GM12865 (cell line): ENCODE data around the gene SMCO2.

Source experiments
- DNase-seq: peaks from one replicate; pipeline ENCODE4 v3.0.0; 2010; ENCODE audit warnings: low read depth
- H3K4me3 ChIP-seq: 2 replicates; pipeline ENCODE4 v1.5.1; 2011; ENCODE audit warnings: mild to moderate bottlenecking, low read depth, low read length, control low read depth
- TF ChIP-seq, protein P1 (sequence below): IDR thresholded peaks from 2 replicates; pipeline ENCODE4 v1.5.1; 2011; ENCODE audit warnings: low read length, control low read depth, low read depth, inconsistent platforms; ENCODE audit not compliant: insufficient read depth; ENCODE audit errors: missing control alignments

SMCO2 gene

DNA sequence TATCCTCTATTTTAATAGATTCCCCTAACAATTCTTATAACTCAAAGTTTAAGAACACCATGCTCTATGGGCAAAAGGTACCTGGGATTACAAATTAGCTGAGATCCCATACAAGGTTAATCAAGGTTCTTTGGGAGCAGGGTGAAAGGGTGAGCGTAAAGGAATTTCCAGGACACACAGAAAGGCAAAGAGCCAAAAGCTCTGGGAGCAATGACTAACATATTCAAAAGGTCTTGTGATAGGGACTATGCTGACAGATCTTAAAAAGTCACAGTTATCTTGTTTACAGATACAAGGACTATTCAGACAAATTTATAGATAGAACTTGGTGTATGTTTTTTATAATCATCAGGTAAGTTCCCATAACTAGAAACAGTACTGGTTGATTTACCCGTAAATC lies 58.0 kb downstream of the SMCO2 start:
- no peak overlapping the region for H3K4me3 ChIP-seq
- no peak for DNase-seq
- TF ChIP-seq, protein P1, sequence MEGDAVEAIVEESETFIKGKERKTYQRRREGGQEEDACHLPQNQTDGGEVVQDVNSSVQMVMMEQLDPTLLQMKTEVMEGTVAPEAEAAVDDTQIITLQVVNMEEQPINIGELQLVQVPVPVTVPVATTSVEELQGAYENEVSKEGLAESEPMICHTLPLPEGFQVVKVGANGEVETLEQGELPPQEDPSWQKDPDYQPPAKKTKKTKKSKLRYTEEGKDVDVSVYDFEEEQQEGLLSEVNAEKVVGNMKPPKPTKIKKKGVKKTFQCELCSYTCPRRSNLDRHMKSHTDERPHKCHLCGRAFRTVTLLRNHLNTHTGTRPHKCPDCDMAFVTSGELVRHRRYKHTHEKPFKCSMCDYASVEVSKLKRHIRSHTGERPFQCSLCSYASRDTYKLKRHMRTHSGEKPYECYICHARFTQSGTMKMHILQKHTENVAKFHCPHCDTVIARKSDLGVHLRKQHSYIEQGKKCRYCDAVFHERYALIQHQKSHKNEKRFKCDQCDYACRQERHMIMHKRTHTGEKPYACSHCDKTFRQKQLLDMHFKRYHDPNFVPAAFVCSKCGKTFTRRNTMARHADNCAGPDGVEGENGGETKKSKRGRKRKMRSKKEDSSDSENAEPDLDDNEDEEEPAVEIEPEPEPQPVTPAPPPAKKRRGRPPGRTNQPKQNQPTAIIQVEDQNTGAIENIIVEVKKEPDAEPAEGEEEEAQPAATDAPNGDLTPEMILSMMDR = no peak

DNA sequence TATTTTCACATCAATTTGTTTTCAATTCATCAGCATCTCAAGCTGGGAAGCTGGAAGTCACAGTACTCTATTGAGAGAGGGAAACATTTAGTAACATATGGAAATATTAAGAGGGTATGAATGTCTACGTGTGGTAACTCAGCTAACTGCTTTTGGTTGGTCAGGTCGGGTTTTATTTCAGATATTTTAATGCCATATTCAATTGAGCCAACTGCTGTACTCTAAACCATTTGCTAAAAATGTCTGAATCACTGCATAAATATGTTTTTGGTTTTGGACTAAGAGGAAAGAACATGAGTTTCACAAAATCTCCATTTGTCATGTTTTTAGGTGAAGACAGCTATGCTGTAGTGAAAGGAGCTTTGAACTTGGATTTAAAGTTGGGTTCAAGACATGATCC lies 58.6 kb downstream of the SMCO2 start:
- DNase-seq = no peak
- no peak overlapping the region for H3K4me3 ChIP-seq
- TF ChIP-seq, protein P1 = no peak

DNA sequence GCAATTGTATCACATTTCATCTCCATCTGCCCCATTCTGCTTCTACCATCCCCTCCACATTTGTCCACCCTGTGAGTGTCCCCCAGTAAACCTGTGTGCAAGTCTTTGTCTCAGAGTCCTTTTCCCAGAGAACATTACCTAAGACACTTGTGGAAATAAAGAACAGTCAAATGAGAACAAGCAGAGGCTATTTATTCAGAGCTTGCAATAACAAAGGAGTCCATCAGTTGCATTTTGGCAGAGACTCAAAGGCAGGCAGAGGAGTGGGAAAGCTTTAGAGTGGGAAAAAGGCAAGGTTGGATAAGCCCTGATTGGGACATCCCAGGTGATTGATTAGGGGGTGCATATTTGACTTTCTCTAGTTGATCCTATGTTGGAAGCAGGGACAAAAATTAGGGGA lies 59.2 kb downstream of the SMCO2 start:
- TF ChIP-seq, protein P1 = no peak
- DNase-seq = no peak
- H3K4me3 ChIP-seq = no peak overlapping the region

DNA sequence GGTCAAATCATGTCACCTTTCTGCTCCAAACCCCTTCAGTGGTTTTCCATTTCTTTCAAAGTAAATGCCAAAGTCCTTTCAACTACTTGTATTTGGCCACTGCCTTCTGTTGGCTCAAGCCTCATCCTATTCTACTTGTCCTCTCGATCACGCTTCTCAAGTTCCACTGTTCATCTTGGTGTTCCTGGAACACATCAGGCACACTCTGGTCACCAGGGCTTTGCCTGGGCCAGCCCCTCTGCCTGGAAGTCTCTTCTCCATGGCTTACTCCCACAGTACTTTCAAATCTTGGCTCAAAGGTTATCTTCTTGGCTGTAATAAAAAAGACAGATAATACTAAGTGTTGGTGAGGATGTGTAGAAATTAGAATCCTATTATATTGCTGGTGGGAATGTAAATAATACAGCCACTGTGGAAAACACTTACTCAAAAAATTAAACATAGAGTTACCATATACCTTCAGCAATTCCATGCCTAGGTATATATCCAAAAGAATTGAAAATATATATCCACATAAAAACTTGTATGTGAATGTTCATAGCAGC lies 60.2 kb downstream of the SMCO2 start:
- TF ChIP-seq, protein P1 = no peak
- no peak for DNase-seq
- H3K4me3 ChIP-seq = no peak overlapping the region

DNA sequence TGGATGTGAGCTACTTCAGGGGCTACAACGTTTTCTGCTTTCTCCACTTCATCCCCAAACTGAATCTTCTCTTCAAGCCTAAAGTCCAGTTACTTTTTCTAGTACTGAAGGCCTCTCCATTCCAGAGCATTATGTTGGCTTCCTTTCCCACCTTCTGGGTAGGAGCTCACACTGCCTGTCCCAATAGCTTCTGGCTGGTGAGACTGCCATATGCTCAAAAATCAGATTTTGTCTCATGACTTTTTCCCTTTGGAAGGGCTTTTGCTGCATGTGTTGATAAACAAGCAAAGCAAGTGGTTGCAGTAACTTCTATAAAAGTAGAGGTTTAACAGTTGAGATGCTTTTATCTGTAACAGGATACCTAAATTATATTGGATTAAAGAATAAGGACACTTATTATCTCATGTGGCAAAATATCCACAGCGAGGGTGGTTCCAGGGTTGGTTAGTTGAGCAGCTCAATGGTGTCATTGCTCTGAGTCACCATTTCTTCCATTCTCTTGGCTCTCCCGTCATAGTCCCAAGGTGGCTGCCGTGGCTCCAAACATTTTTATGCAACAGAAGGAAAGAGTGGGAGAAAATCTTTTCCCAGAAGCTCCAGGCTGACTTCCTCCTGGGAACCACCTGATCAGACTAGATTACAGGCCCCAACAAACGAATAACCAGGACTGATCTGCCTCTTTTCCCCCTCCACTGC lies 62.3 kb downstream of the SMCO2 start:
- DNase-seq = no peak

DNA sequence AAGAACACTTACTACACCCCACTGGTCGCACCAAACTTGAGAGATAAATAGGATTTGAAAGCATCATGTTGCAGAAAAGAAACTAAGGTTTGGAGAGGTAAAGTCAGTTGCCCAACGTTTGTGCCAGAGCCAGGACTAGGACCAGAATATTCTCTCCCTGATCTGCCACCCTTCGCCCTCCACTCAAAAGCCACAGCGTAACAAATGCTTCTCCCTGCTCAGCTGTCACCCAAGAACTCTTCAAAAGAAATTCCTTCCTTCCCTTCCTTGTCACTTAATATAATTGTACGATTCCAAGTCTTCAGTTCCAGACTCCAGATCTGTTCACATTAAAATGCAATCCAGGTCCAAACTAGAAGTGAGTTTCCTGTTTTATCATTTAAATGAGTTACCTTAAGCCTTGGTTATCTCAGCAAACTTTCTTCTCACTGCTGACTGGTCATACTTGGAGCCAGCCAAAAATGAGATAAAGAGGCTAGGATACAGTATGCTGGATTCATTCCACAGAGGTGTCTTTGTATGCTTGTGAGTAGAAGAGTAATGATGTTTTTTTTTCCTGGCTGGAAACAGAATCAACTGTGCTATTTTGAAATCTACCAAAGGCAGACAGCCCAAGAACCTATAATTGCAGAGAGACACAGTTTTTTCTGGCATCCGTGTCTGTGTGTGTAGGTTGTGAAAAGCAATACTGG lies 64.6 kb downstream of the SMCO2 start:
- TF ChIP-seq, protein P1 = no peak
- H3K4me3 ChIP-seq = no peak overlapping the region
- DNase-seq = no peak

More for the DNA sequence above, 62.3 kb downstream of the SMCO2 start:
- no peak overlapping the region for H3K4me3 ChIP-seq
- TF ChIP-seq, protein P1 = no peak
